Cardiac muscle cell (in vitro differentiated cells and primary cell): ENCODE data around the gene HMGB2. TPM values are rescaled to one million over a fixed set of nuclear protein-coding genes. Genes with fewer than 3 reads are reported as not detected.

Experiments
- DNase-seq, 2 donors: peaks; one replicate each; pipeline versions ENCODE4 v3.0.0 to v3.0.0-alpha.2; 2010 to 2017; ENCODE audit warnings: low read depth in 1 of 2, low spot score in 1 of 2
- H3K27ac ChIP-seq: fragments of 200-600 bp; sonication (generic); 2 replicates; pipeline ENCODE4 v1.5.1; 2016
- H3K27me3 ChIP-seq: fragments of 200-600 bp; sonication (generic); 2 replicates; pipeline ENCODE4 v1.6.0; 2016; ENCODE audit warnings: control low read depth
- H3K36me3 ChIP-seq: fragments of 200-600 bp; sonication (generic); 2 replicates; pipeline ENCODE4 v1.5.1; 2016; ENCODE audit warnings: control low read depth
- H3K4me1 ChIP-seq: fragments of 200-600 bp; sonication (generic); 2 replicates; pipeline ENCODE4 v1.8.1; 2017; ENCODE audit warnings: low read depth, mild to moderate bottlenecking, mixed run types
- H3K4me3 ChIP-seq: fragments of 200-600 bp; sonication (generic); 2 replicates; pipeline ENCODE4 v1.5.1; 2016; ENCODE audit warnings: mild to moderate bottlenecking
- H3K9me3 ChIP-seq: fragments of 200-600 bp; sonication (generic); 2 replicates; pipeline ENCODE4 v1.5.1; 2017; ENCODE audit warnings: low read depth, mild to moderate bottlenecking, control low read depth
- polyA plus RNA-seq: library from polyadenylated mRNA; unstranded; fragments of >200 nt; fragmentation: Nextera tagmentation; extraction: Ambion mirVana; gene quantifications from 2 replicates; pipeline ENCODE4 v1.2.1, GENCODE V29; 2016
- total RNA-seq: library from RNA; depleted of rRNA; stranded (reverse); fragments of >200 nt; gene quantifications from 2 replicates; pipeline ENCODE4 v1.2.3, GENCODE V29; 2016
- TF ChIP-seq, protein P1 (sequence below): IDR thresholded peaks from 2 replicates; pipeline ENCODE4 v1.5.1; 2012; ENCODE audit warnings: low read depth, mild to moderate bottlenecking, low read length

The HMGB2 gene
- total and polyA plus RNA-seq, 2 experiments from 2014 or later: 195 to 443 TPM

GRCh38 chr4:173317004-173317403 is 17.2 kb downstream of the HMGB2 start:
- H3K4me3 ChIP-seq: no peak overlapping the region
- peaks cover 6% of the 10 kb centered on the region for H3K36me3 ChIP-seq
- no peak overlapping the region for H3K27ac ChIP-seq
- TF ChIP-seq, protein P1, sequence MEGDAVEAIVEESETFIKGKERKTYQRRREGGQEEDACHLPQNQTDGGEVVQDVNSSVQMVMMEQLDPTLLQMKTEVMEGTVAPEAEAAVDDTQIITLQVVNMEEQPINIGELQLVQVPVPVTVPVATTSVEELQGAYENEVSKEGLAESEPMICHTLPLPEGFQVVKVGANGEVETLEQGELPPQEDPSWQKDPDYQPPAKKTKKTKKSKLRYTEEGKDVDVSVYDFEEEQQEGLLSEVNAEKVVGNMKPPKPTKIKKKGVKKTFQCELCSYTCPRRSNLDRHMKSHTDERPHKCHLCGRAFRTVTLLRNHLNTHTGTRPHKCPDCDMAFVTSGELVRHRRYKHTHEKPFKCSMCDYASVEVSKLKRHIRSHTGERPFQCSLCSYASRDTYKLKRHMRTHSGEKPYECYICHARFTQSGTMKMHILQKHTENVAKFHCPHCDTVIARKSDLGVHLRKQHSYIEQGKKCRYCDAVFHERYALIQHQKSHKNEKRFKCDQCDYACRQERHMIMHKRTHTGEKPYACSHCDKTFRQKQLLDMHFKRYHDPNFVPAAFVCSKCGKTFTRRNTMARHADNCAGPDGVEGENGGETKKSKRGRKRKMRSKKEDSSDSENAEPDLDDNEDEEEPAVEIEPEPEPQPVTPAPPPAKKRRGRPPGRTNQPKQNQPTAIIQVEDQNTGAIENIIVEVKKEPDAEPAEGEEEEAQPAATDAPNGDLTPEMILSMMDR: no peak
- DNase-seq: peak; percentile 7 to 26
- no peaks in the 10 kb centered on the region for H3K9me3 ChIP-seq
- no peaks in the 10 kb centered on the region for H3K27me3 ChIP-seq
- no peaks in the 10 kb centered on the region for H3K4me1 ChIP-seq

GRCh38 chr4:173316060-173316459 is 18.1 kb downstream of the HMGB2 start:
- H3K27me3 ChIP-seq: no peaks in the 10 kb centered on the region
- no peaks in the 10 kb centered on the region for H3K4me1 ChIP-seq
- no peak overlapping the region for H3K4me3 ChIP-seq
- H3K9me3 ChIP-seq: no peaks in the 10 kb centered on the region
- DNase-seq: no peak
- H3K36me3 ChIP-seq: peaks cover 6% of the 10 kb centered on the region
- TF ChIP-seq, protein P1: no peak
- H3K27ac ChIP-seq: no peak overlapping the region

DNA sequence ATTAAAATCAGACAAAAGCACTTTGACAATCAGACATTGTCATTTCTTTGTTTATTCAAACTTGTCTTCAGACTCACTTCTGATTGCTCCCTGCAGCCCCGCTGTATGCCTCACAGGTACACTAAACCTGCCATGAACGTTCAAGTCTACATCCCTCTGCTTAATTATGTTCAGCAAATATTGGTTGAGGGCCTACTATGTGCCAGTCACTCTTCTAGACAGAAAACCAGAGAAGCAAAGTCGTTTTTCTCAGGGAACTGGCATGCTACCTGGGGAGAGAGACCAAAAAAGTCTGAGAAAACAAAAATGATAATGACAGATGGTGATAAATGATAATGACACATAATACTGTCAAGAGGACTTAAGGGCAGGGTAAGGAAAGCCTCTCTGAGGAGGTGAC is 19.4 kb downstream of the HMGB2 start:
- TF ChIP-seq, protein P1: no peak
- Histone ChIP-seq H3K36me3 (peaks cover 6% of the 10 kb centered on the region), H3K4me3 (no peak overlapping the region), H3K4me1 (no peaks in the 10 kb centered on the region), H3K27me3 (no peaks in the 10 kb centered on the region), H3K9me3 (no peaks in the 10 kb centered on the region), H3K27ac (no peak overlapping the region)
- no peak for DNase-seq

DNA sequence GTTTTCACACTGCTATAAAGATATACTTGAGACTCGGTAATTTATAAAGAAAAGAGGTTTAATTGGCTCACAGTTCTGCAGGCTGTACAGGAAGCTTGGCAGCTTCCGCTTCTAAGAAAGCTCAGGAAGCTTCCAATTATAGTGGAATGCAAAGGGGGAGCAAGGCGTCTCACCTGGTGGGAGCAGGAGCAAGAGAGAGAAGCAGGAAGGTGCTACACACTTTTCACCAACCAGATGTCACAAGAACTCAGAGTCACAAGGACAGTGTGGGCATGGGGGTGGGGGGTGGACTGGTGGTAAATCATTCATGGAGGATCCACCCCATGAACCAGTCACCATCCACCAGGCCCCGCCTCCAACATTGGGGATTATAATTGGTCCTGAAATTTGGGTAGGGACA is 22.8 kb downstream of the HMGB2 start:
- Histone ChIP-seq H3K9me3 (no peaks in the 10 kb centered on the region), H3K4me1 (no peaks in the 10 kb centered on the region), H3K36me3 (no peaks in the 10 kb centered on the region), H3K27ac (no peak overlapping the region), H3K4me3 (no peak overlapping the region), H3K27me3 (no peaks in the 10 kb centered on the region)
- TF ChIP-seq, protein P1: no peak
- DNase-seq: no peak

DNA sequence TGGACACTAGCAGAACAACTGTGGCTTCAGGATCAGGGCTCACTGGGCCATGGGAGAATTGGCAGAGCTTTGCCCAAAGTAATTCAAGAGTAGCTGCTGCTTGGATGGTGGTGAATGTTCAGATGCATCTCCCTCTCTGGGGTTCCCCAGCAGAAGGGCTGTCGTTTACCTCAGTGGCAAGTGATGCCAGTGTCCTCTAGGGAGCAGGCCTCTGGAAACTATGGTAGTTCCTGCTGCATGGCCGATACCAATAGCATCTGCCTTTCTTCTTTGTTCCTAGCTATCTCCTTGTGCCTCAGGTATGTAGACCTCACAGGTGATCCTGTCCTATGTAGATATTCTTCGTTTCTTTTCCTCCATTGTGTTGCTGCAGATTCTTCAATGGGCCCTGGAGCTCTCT is 26.4 kb downstream of the HMGB2 start:
- no peak for DNase-seq
- H3K36me3 ChIP-seq: no peaks in the 10 kb centered on the region
- H3K27me3 ChIP-seq: no peaks in the 10 kb centered on the region
- TF ChIP-seq, protein P1: no peak
- H3K27ac ChIP-seq: no peak overlapping the region
- H3K4me1 ChIP-seq: no peaks in the 10 kb centered on the region
- H3K9me3 ChIP-seq: no peaks in the 10 kb centered on the region
- H3K4me3 ChIP-seq: no peak overlapping the region

- no peaks in the 10 kb centered on the region for H3K4me1 ChIP-seq
- DNase-seq: peak; percentile 37 to 61
These were observed 32.5 kb downstream of the HMGB2 start for GRCh38 chr4:173301518-173302201.

More at GRCh38 chr4:173301518-173302201, 32.5 kb downstream of the HMGB2 start:
- TF ChIP-seq, protein P1: peak; percentile 77
- Histone ChIP-seq H3K27me3 (no peaks in the 10 kb centered on the region), H3K4me3 (no peak overlapping the region), H3K9me3 (no peaks in the 10 kb centered on the region), H3K27ac (no peak overlapping the region), H3K36me3 (no peaks in the 10 kb centered on the region)
